K562 (cell line): Measurements from ENCODE around the gene MAP7D1. TPM values are rescaled to one million over a fixed set of nuclear protein-coding genes. Genes with fewer than 3 reads are reported as not detected.

Source experiments
- ARNT ChIP-seq, 2 experiments: fragments of 450-650 bp; IDR thresholded peaks; 2 replicates each; pipeline ENCODE4 v1.6.1; 2016; ENCODE audit warnings: mild to moderate bottlenecking in 1 of 2
- CREBBP ChIP-seq: IDR thresholded peaks from one replicate; pipeline ENCODE4 v1.6.1; 2012; ENCODE audit warnings: low read depth, mild to moderate bottlenecking, control low read depth, inconsistent platforms, low read length
- CREM ChIP-seq: IDR thresholded peaks from 2 replicates; pipeline ENCODE4 v1.6.1; 2014; ENCODE audit warnings: antibody characterized with exemption, low read depth
- EZH2 ChIP-seq: IDR thresholded peaks from 2 replicates; pipeline ENCODE4 v1.6.1; 2012; ENCODE audit warnings: low read depth, mild to moderate bottlenecking, inconsistent platforms, low read length, borderline replicate concordance
- FIP1L1 ChIP-seq: fragments of 200-400 bp; formaldehyde crosslinking; IDR thresholded peaks from 2 replicates; pipeline ENCODE4 v1.6.1; 2018; ENCODE audit warnings: mild to moderate bottlenecking, low read depth, low read length; ENCODE audit not compliant: poor library complexity, severe bottlenecking
- HDAC8 ChIP-seq: fragments of 450-650 bp; IDR thresholded peaks from 2 replicates; pipeline ENCODE4 v1.6.1; 2016; ENCODE audit warnings: mild to moderate bottlenecking, missing genetic modification characterization, moderate library complexity, missing compliant biosample characterization
- HMG20A ChIP-seq: fragments of 450-650 bp; formaldehyde crosslinking; conservative IDR thresholded peaks from 2 replicates; pipeline ENCODE4 v1.4.0; 2020; ENCODE audit warnings: mild to moderate bottlenecking, mixed read lengths
- HNRNPH1 ChIP-seq: fragments of 200-400 bp; formaldehyde crosslinking; optimal IDR thresholded peaks from 2 replicates; pipeline ENCODE3; 2017; ENCODE audit warnings: low read depth, mild to moderate bottlenecking, low read length, moderate library complexity
- HOXB6 ChIP-seq: fragments of 250-450 bp; sonication (Bioruptor Pico); IDR thresholded peaks from 2 replicates; pipeline ENCODE4 v1.5.1; 2022; ENCODE audit warnings: mild to moderate bottlenecking, borderline replicate concordance
- HSF4 ChIP-seq: fragments of 250-450 bp; sonication (Bioruptor Pico); IDR thresholded peaks from 2 replicates; pipeline ENCODE4 v2.1.2; 2022; ENCODE audit warnings: mild to moderate bottlenecking, moderate library complexity, borderline replicate concordance
- KDM5B ChIP-seq: fragments of 200-600 bp; sonication (generic); IDR thresholded peaks from 2 replicates; pipeline ENCODE4 v1.6.1; 2012; ENCODE audit warnings: low read depth, mild to moderate bottlenecking, moderate library complexity, low read length, control low read depth, inconsistent platforms; ENCODE audit not compliant: insufficient replicate concordance
- MAFG ChIP-seq: fragments of 450-650 bp; conservative IDR thresholded peaks from 2 replicates; pipeline ENCODE4 v1.6.1; 2016; ENCODE audit warnings: missing genetic modification characterization, missing compliant biosample characterization
- NCOA6 ChIP-seq: fragments of 450-650 bp; IDR thresholded peaks from 2 replicates; pipeline ENCODE4 v1.6.1; 2017; ENCODE audit warnings: mild to moderate bottlenecking
- PHF20 ChIP-seq: fragments of 450-650 bp; IDR thresholded peaks from 2 replicates; pipeline ENCODE4 v1.6.1; 2018; ENCODE audit not compliant: partially characterized antibody
- RBM39 ChIP-seq: fragments of 200-400 bp; formaldehyde crosslinking; optimal IDR thresholded peaks from 2 replicates; pipeline ENCODE3; 2018; ENCODE audit warnings: low read depth, low read length
- SRSF7 ChIP-seq: fragments of 200-400 bp; formaldehyde crosslinking; optimal IDR thresholded peaks from 2 replicates; pipeline ENCODE3; 2017; ENCODE audit warnings: mild to moderate bottlenecking, low read depth, low read length
- TAF1 ChIP-seq: IDR thresholded peaks from 2 replicates; pipeline ENCODE4 v1.6.1; 2011; ENCODE audit warnings: mild to moderate bottlenecking, low read length, moderate library complexity; ENCODE audit not compliant: insufficient read depth, control insufficient read depth, severe bottlenecking; ENCODE audit errors: extremely low read depth
- TAF15 ChIP-seq: fragments of 200-400 bp; formaldehyde crosslinking; IDR thresholded peaks from 2 replicates; pipeline ENCODE4 v1.6.1; 2017; ENCODE audit warnings: mild to moderate bottlenecking, low read depth, low read length, moderate library complexity
- ZFP1 ChIP-seq: fragments of 450-650 bp; formaldehyde crosslinking; IDR thresholded peaks from 2 replicates; pipeline ENCODE4 v1.4.0; 2020; ENCODE audit warnings: mild to moderate bottlenecking, mixed read lengths
- ZNF232 ChIP-seq: sonication (generic); formaldehyde crosslinking; IDR thresholded peaks from 2 replicates; pipeline ENCODE4 v1.8.0; 2022; ENCODE audit warnings: mild to moderate bottlenecking, missing genetic modification reagents
- ZNF668 ChIP-seq: fragments of 250-450 bp; sonication (Bioruptor Pico); IDR thresholded peaks from 2 replicates; pipeline ENCODE4 v1.8.0; 2022; ENCODE audit warnings: mild to moderate bottlenecking, inconsistent platforms
- ZNF764 ChIP-seq: fragments of 250-450 bp; sonication (Bioruptor Pico); IDR thresholded peaks from 2 replicates; pipeline ENCODE4 v1.4.0; 2020; ENCODE audit warnings: low read depth, mild to moderate bottlenecking, moderate library complexity
- polyA plus RNA-seq, 8 experiments: library from polyadenylated mRNA; depleted of rRNA in 4 of 8; stranded (reverse) in 5 of 8; unstranded in 3 of 8; fragments of >200 nt; fragmentation: Nextera tagmentation in 2 of 8; fragmentation: Illumina TruSeq in 1 of 8; extraction: Ambion mirVana in 2 of 8; extraction: Trizol in 1 of 8; gene quantifications; 2 replicates each; pipeline versions ENCODE4 v1.2.1 to v1.2.3, GENCODE V29; 2011 to 2014; ENCODE audit warnings: inconsistent platforms in 1 of 8, missing spikeins in 1 of 8
- total RNA-seq, 7 experiments: library from RNA; depleted of rRNA in 6 of 7; stranded (reverse); fragments of >200 nt in 6 of 7; fragmentation: Illumina TruSeq in 2 of 7; extraction: Trizol in 2 of 7; gene quantifications; 2 replicates each; pipeline versions ENCODE4 v1.2.1 to v1.2.3, GENCODE V29; 2011 to 2021; ENCODE audit warnings: low replicate concordance in 1 of 7
- TF ChIP-seq, protein P1 (sequence below): sonication (generic); formaldehyde crosslinking; IDR thresholded peaks from 2 replicates; pipeline ENCODE4 v1.8.1; 2023; ENCODE audit warnings: mild to moderate bottlenecking, missing genetic modification reagents
- TF ChIP-seq, protein P2 (sequence below): fragments of 250-450 bp; sonication (Bioruptor Pico); IDR thresholded peaks from 2 replicates; pipeline ENCODE4 v1.6.1; 2021; ENCODE audit warnings: mild to moderate bottlenecking
- TF ChIP-seq, protein P3 (sequence below): fragments of 450-650 bp; formaldehyde crosslinking; conservative IDR thresholded peaks from 2 replicates; pipeline ENCODE4 v1.4.0; 2022; ENCODE audit warnings: mild to moderate bottlenecking, missing genetic modification characterization
- TF ChIP-seq, protein P4 (sequence below), 2 experiments: IDR thresholded peaks; 2 replicates each; pipeline ENCODE4 v1.6.1; 2011; ENCODE audit warnings: borderline replicate concordance in 1 of 2, control low read depth in 1 of 2, low read depth in 1 of 2, low read length in 1 of 2, mild to moderate bottlenecking in 1 of 2, mixed read lengths in 1 of 2, moderate library complexity in 1 of 2; ENCODE audit not compliant: insufficient read depth in 1 of 2, insufficient read length in 1 of 2, poor library complexity in 1 of 2, severe bottlenecking in 1 of 2; ENCODE audit errors: extremely low read depth in 1 of 2

The MAP7D1 gene
- total and polyA plus RNA-seq, 9 of the 15 experiments (the other 6 are each of a cell fraction or from before 2014, with no cell fraction given): 3.6 to 108 (median 34.5) TPM

DNA sequence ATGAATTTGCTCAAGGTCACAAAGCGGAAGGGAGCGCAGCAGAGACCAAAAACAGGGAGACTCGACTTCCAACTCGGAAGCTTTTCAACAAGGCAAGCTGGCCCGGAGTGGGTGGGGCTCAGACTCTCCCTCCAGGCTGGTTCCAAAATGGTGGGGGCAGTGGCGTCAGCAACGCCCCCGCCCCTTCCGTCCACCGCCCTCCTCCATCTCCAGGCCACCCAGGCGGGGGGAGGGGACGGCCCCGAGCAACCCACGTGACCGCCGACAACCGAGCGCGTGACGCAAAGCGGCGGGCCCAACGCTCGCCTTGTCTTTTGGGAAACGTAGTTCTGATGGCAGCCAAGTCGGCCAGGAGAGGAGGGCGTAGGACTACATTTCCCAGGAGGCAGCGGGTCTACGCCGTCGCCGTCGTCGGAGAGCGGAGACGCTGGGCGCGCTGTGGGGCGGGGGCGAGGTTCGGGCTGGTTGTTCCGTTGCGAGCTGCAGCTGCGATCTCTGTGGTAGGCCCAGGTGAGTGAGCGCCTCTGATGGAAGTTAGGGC, 68.1 kb downstream of the MAP7D1 start, which contains the start of gene THRAP3 (continued):
- TF ChIP-seq, protein P1, sequence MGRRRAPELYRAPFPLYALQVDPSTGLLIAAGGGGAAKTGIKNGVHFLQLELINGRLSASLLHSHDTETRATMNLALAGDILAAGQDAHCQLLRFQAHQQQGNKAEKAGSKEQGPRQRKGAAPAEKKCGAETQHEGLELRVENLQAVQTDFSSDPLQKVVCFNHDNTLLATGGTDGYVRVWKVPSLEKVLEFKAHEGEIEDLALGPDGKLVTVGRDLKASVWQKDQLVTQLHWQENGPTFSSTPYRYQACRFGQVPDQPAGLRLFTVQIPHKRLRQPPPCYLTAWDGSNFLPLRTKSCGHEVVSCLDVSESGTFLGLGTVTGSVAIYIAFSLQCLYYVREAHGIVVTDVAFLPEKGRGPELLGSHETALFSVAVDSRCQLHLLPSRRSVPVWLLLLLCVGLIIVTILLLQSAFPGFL (CRISPR knock-in tag): no peak
- TF ChIP-seq, protein P2, sequence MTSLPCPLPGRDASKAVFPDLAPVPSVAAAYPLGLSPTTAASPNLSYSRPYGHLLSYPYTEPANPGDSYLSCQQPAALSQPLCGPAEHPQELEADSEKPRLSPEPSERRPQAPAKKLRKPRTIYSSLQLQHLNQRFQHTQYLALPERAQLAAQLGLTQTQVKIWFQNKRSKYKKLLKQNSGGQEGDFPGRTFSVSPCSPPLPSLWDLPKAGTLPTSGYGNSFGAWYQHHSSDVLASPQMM (CRISPR knock-in tag): no peak
- TF ChIP-seq ZNF668 (CRISPR knock-in tag) (no peak), HOXB6 (CRISPR knock-in tag) (no peak), ZNF232 (no peak), SRSF7 (no peak), PHF20 (peak; percentile 54), TAF15 (no peak), ARNT (IDR thresholded peaks at IDR 0.05) (no peak), RBM39 (no peak), MAFG (tag) (no peak), ZFP1 (CRISPR knock-in tag) (no peak), HNRNPH1 (no peak), CREBBP (no peak), EZH2 (no peak), HSF4 (CRISPR knock-in tag) (no peak), HMG20A (no peak), TAF1 (peak; percentile 55), HDAC8 (0 out of 2 replicates have a peak, but pooled peaks have one; percentile 36), NCOA6 (peak; percentile 99), KDM5B (peak; percentile 71), CREM (peak; percentile 99), FIP1L1 (peak; percentile 69), ZNF764 (CRISPR knock-in tag) (no peak)
- TF ChIP-seq, protein P3, sequence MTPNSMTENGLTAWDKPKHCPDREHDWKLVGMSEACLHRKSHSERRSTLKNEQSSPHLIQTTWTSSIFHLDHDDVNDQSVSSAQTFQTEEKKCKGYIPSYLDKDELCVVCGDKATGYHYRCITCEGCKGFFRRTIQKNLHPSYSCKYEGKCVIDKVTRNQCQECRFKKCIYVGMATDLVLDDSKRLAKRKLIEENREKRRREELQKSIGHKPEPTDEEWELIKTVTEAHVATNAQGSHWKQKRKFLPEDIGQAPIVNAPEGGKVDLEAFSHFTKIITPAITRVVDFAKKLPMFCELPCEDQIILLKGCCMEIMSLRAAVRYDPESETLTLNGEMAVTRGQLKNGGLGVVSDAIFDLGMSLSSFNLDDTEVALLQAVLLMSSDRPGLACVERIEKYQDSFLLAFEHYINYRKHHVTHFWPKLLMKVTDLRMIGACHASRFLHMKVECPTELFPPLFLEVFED (CRISPR knock-in tag): no peak
- TF ChIP-seq, protein P4, sequence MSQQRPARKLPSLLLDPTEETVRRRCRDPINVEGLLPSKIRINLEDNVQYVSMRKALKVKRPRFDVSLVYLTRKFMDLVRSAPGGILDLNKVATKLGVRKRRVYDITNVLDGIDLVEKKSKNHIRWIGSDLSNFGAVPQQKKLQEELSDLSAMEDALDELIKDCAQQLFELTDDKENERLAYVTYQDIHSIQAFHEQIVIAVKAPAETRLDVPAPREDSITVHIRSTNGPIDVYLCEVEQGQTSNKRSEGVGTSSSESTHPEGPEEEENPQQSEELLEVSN (IDR thresholded peaks at IDR 0.05; ENCODE audit: borderline replicate concordance in 1 of 2, extremely low read depth in 1 of 2, insufficient read depth in 1 of 2, insufficient read length in 1 of 2, low read depth in 1 of 2, low read length in 1 of 2, poor library complexity in 1 of 2, severe bottlenecking in 1 of 2): peak; percentile 37 to 64
